NCI-H2227 treated with DMSO at 0.1 percent for 48 hours (cell line): ENCODE results near the gene SHC4.
"Not testable (repeated sequence)": the region's sequence is repeated elsewhere in the genome, so short reads cannot be mapped to it uniquely, and the experiment has no call there.

Experiments used
- DNase-seq: peaks from one replicate; lab custom pipeline; 2025; lab: John Stamatoyannopoulos, UW

Gene SHC4

DNA sequence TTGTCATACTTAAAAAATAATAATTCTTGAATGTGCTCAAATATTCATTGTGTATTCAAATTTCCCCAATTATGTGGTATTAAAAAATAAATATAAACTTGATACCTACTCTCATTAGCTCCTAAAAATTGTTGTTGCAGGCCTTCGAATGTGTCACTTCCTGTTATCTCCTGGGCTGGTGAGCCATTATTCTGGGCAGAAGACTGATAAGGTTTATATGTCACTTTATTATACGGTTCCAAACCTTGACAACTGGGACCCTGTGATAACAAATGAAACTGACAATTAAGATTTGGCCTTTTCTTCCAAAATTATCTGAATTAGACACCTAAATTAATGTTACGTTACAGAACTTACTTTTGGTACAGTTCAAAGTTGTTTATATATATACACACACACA, 167.8 kb downstream of the SHC4 start:
- DNase-seq: no peak

DNA sequence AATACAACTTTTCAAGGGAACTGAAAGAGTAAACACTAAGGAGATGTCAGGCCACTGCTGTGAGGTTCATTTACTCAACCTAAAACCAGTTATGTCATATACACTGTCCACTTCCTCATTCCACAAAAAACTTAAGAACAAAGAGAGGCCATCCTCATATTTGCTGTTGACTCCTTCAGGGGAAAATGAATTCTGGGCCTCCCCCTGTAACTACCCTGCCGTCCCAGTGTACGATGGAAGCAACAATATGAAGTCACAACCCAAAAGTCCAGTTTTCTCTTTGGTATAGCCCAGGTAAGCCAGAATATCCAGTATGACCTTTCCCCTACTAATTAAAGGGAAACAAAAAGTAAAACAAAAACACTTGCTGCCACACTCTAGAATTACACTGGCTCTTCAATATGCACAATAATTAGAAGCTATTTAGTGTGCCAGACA, 169.0 kb downstream of the SHC4 start:
- no peak for DNase-seq

GRCh38 chr15:48792408-48792807, 171.3 kb downstream of the SHC4 start:
- DNase-seq: no peak

- not testable (repeated sequence) for DNase-seq
These were observed 173.1 kb downstream of the SHC4 start for GRCh38 chr15:48790466-48791115.

DNA sequence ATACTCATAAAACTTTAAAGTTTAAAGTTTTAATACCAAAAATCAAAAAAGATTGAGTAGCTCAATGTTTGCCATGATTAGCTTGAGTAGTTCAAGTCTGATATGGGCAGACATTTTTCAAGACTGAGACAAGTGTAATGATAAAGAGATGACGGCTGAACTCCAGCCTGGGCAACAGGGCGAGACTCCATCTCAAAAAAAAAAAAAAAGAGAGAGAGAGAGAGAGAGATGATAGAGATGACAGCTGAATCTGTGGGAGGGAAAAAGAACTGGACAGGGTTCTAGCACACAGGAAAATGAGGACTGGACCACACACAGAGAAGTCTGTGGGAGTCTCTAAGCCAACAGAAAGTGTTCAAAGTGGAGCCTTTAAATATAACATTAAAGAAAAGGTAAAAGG, 178.0 kb downstream of the SHC4 start:
- DNase-seq: no peak

GRCh38 chr15:48785195-48785594, 178.5 kb downstream of the SHC4 start:
- DNase-seq: no peak

DNA sequence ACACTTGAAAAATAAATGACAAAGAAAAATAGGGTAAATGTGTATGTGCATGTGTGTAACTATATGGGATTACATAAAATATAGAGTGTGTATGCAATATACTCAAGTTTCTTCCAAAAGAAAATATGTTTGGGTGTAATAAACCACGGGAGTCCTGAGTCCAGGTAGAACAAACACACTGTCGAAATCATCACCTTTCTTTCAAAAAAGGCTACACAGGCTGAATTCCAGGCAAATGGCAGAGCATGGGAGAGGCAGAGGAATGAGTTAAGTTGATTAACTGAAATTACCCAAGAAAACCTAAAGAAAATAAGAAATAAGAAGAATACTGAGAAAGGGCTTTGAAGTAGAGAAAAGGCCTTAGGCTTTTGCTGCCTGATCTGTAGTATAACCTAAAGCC, 179.0 kb downstream of the SHC4 start:
- DNase-seq: no peak

DNA sequence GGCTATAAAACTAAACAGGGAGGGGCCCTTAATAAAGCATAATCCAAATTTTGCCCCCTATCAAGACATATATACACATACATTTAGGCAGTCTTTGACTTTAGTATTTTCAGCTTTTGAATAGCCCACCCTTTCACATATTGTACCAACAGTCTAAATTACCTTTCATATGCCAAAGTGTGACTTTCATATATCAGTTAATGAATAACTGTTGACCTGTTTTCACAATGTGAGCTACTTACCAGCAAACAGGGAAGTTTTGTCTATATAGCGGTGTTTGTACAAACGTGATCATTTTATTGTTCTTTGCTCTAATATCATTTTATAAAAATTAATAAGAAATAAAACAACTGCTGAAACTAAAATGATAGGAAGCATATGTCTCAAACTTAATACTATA, 180.8 kb downstream of the SHC4 start:
- DNase-seq: no peak

DNA sequence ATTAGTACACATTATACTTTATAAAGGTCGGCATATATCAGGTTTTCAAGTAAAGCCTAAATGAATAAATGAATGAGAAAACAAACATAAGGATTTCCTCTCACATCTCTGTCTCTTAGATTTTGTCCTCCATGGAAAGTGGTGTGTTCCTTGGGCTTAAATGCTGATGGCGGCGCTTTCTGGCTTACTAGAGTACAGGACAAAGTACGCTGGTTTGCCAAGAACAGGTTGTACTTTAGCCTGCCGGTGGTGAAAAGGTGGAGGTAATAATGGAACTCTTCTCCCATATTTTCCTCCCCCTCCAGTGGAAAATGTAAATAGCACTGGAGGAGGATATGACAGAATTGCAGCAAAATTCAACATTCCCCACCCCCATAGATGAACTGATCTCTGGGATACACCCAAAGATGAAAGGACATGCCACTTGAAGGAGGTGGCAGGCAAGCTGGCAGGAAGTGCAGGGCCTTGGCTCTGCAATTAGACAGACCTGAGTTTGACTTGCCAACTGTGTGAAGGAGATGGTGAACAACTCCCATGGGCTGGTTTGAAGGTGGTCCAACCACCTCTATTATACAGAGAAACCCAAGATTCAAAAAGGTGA, 182.1 kb downstream of the SHC4 start:
- no peak for DNase-seq

GRCh38 chr15:48781017-48781416, 182.7 kb downstream of the SHC4 start:
- no peak for DNase-seq

DNA sequence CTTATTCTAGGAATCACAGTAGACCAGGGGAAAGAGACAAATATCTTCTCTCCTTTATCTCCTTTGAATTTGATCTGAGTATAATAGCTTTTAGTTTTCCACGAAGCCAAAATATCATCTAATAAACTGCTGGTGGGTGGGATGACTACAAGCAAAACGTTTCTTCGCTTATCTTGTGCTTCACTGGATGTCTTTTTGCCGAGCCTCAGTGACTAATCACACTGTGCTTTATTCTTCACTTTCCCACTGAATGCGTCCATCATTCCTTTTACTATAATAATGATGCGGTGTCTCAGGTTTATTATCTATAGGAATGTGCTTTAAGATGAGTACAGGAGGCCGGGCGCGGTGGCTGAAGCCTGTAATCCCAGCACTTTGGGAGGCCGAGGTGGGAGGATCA, 185.4 kb downstream of the SHC4 start:
- no peak for DNase-seq

- DNase-seq: no peak
These were observed 185.9 kb downstream of the SHC4 start for GRCh38 chr15:48777645-48778330.

DNA sequence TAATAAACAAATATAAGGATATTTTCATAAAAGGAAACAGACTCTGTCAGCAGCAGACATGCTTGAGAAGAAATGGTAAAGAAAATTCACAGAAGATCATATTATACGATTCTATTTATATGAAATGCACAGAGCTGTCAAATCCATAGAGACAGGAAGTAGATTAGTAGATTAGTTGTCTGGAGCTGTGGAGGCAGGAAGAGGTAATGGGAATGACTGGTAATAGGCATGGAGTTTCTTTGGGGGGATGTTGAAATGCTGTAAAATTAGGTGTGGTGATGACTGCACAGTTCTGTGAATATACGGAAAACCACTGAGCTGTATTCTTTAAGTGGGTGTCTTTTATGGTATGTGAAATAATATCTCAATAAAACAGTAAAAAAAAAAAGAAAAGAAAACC, 188.2 kb downstream of the SHC4 start:
- no peak for DNase-seq

DNA sequence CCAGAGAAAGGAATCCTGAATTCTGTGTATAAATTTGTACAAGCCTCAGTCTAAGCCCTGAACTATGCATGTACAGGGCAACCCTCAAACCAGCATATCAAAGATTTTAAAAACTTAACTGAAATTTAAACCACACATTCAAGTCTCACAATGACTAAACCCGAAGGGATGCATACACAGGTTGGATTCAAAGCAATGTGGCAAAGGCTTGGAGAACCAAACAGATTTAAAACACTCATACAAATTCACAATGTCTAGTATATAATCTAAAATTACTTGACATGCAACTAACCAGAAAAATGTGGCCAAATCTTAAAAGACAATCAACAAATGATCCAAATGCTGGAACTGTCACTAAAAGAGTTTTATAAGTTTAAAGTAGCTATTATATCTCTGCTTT, 189.2 kb downstream of the SHC4 start:
- no peak for DNase-seq
